OCI-LY1 (cell line): ENCODE measurements around the gene ACSL4.

Source experiments
- CTCF ChIP-seq: fragments of 200-600 bp; sonication (generic), shearing (Covaris generic); IDR thresholded peaks from 2 replicates; pipeline ENCODE4 v1.5.1; 2017; ENCODE audit warnings: mild to moderate bottlenecking, antibody characterized with exemption, low read length, moderate library complexity, mixed read lengths
- EZH2 ChIP-seq: fragments of 200-600 bp; sonication (generic), shearing (Covaris generic); IDR thresholded peaks from 2 replicates; pipeline ENCODE4 v1.8.0; 2017; ENCODE audit warnings: borderline replicate concordance, mixed run types, mild to moderate bottlenecking, antibody characterized with exemption, low read length, moderate library complexity, mixed read lengths

- TF ChIP-seq CTCF: no peak
- no peak for TF ChIP-seq EZH2
Observed at GRCh38 chrX:109624641-109625616, 108.1 kb downstream of the ACSL4 start, which contains the start of gene KCNE5.
